SK-N-SH (cell line): ENCODE results near the gene NCF4. TPM values are rescaled to one million over a fixed set of nuclear protein-coding genes. Genes with fewer than 3 reads are reported as not detected.
A peak's percentile ranks its signal among the peaks of the same experiment; 100 is the strongest.

Experiments used
- CTCF ChIA-PET: fragments of 300-600, 350-600 bp; formaldehyde crosslinking; extraction: SDS; loops from one replicate; lab custom pipeline; 2021; lab: Yijun Ruan, JAX
- POLR2A ChIA-PET: fragments of 350-600 bp; sonication (Branson Sonifier 250); formaldehyde crosslinking; extraction: SDS; loops from one replicate; lab custom pipeline; 2020; ENCODE audit warnings: antibody characterized with exemption, inconsistent platforms; lab: Yijun Ruan, JAX
- DNase-seq: peaks from one replicate; pipeline ENCODE4 v3.0.0; 2012
- H2AFZ ChIP-seq: fragments of 200-600 bp; sonication (generic); 2 replicates; pipeline ENCODE4 v1.8.1; 2016; ENCODE audit warnings: antibody characterized with exemption, mild to moderate bottlenecking, low read depth
- H3F3A ChIP-seq: fragments of 200-600 bp; sonication (generic); replicated peaks from 2 replicates; pipeline ENCODE3; 2016; ENCODE audit warnings: antibody characterized with exemption, mild to moderate bottlenecking; ENCODE audit not compliant: insufficient read depth
- H3K27ac ChIP-seq, 2 experiments: fragments of 200-500 bp in 1 of 2; fragments of 200-600 bp in 1 of 2; sonication (Bioruptor generic) in 1 of 2; sonication (generic), shearing (Covaris generic) in 1 of 2; 2 replicates each; pipeline versions ENCODE4 v1.5.1 to v1.6.1; 2014 to 2016; ENCODE audit warnings: low read depth in 2 of 2, inconsistent platforms in 1 of 2, low read length in 1 of 2, mild to moderate bottlenecking in 1 of 2, mixed read lengths in 1 of 2
- H3K27me3 ChIP-seq: fragments of 200-600 bp; sonication (generic), shearing (Covaris generic); 2 replicates; pipeline ENCODE4 v1.6.1; 2016; ENCODE audit warnings: mixed run types; ENCODE audit not compliant: insufficient read depth
- H3K36me3 ChIP-seq, 2 experiments: fragments of 200-500 bp in 1 of 2; fragments of 200-600 bp in 1 of 2; sonication (Bioruptor generic) in 1 of 2; sonication (generic) in 1 of 2; replicated peaks in 1 of 2; 2 replicates each; pipeline versions ENCODE3 to v1.5.1; 2014 to 2016; ENCODE audit warnings: low read length in 1 of 2, mild to moderate bottlenecking in 1 of 2; ENCODE audit not compliant: insufficient read depth in 2 of 2, control insufficient read depth in 1 of 2
- H3K4me1 ChIP-seq, 2 experiments: fragments of 200-500 bp in 1 of 2; fragments of 200-600 bp in 1 of 2; sonication (Bioruptor generic) in 1 of 2; sonication (generic), shearing (Covaris generic) in 1 of 2; 2 replicates each; pipeline versions ENCODE4 v1.5.1 to v1.6.1; 2014 to 2016; ENCODE audit warnings: low read depth in 1 of 2, low read length in 1 of 2, mixed run types in 1 of 2; ENCODE audit not compliant: insufficient read depth in 2 of 2, control insufficient read depth in 1 of 2
- H3K4me2 ChIP-seq: fragments of 200-600 bp; sonication (generic), shearing (Covaris generic); 2 replicates; pipeline ENCODE4 v1.6.1; 2017; ENCODE audit warnings: mixed run types
- H3K4me3 ChIP-seq, 2 experiments: fragments of 200-500 bp in 1 of 2; fragments of 200-600 bp in 1 of 2; sonication (Bioruptor generic) in 1 of 2; sonication (generic), shearing (Covaris generic) in 1 of 2; 2 replicates each; pipeline versions ENCODE4 v1.5.1 to v1.8.1; 2014 to 2016; ENCODE audit warnings: low read depth in 2 of 2, inconsistent platforms in 1 of 2, low read length in 1 of 2, mild to moderate bottlenecking in 1 of 2, mixed read lengths in 1 of 2, moderate library complexity in 1 of 2
- H3K79me2 ChIP-seq: fragments of 200-600 bp; sonication (generic); 2 replicates; pipeline ENCODE4 v1.8.1; 2017; ENCODE audit warnings: mild to moderate bottlenecking; ENCODE audit not compliant: insufficient read depth
- H3K9ac ChIP-seq: fragments of 200-600 bp; sonication (generic); 2 replicates; pipeline ENCODE4 v1.6.1; 2017; ENCODE audit warnings: mixed run types
- H3K9me2 ChIP-seq: fragments of 200-600 bp; sonication (generic); 2 replicates; pipeline ENCODE4 v1.6.1; 2017; ENCODE audit warnings: mixed run types
- H3K9me3 ChIP-seq: fragments of 200-600 bp; sonication (generic); 2 replicates; pipeline ENCODE4 v1.6.1; 2017; ENCODE audit warnings: mixed run types, mild to moderate bottlenecking, moderate library complexity
- H4K20me1 ChIP-seq: fragments of 200-600 bp; sonication (generic); 2 replicates; pipeline ENCODE4 v1.6.1; 2017; ENCODE audit warnings: mild to moderate bottlenecking, mixed run types; ENCODE audit not compliant: insufficient read depth
- EP300 ChIP-seq, 2 experiments: IDR thresholded peaks; 2 replicates each; pipeline versions ENCODE4 v1.4.0 to v1.6.1; 2012; ENCODE audit warnings: borderline replicate concordance in 1 of 2, low read depth in 1 of 2, low read length in 1 of 2
- EZH2phosphoT487 ChIP-seq: fragments of 200-600 bp; sonication (generic); IDR thresholded peaks from 2 replicates; pipeline ENCODE4 v1.6.1; 2017; ENCODE audit warnings: low read depth, mixed run types, mild to moderate bottlenecking, antibody characterized with exemption, moderate library complexity, borderline replicate concordance
- FOSL2 ChIP-seq: IDR thresholded peaks from 2 replicates; pipeline ENCODE4 v1.4.0; 2012; ENCODE audit warnings: low read depth, mild to moderate bottlenecking, moderate library complexity, borderline replicate concordance
- FOXJ3 ChIP-seq: sonication (generic); formaldehyde crosslinking; IDR thresholded peaks from 2 replicates; pipeline ENCODE4 v1.5.1; 2020; ENCODE audit warnings: mild to moderate bottlenecking, missing genetic modification reagents
- FOXM1 ChIP-seq: IDR thresholded peaks from 2 replicates; pipeline ENCODE4 v1.4.0; 2012; ENCODE audit warnings: low read depth, mild to moderate bottlenecking
- GABPA ChIP-seq: IDR thresholded peaks from 2 replicates; pipeline ENCODE4 v1.4.0; 2012; ENCODE audit warnings: low read depth, mild to moderate bottlenecking
- JUND ChIP-seq: IDR thresholded peaks from 2 replicates; pipeline ENCODE4 v1.4.0; 2012
- MEF2A ChIP-seq: IDR thresholded peaks from 2 replicates; pipeline ENCODE4 v1.4.0; 2012; ENCODE audit warnings: low read depth, borderline replicate concordance
- MXI1 ChIP-seq: IDR thresholded peaks from 2 replicates; pipeline ENCODE4 v1.6.1; 2012; ENCODE audit warnings: mild to moderate bottlenecking, low read depth, low read length, improper control_type of control experiment
- PBX3 ChIP-seq: IDR thresholded peaks from 2 replicates; pipeline ENCODE4; 2012
- RAD21 ChIP-seq: IDR thresholded peaks from 2 replicates; pipeline ENCODE4 v1.6.1; 2012; ENCODE audit warnings: mild to moderate bottlenecking, low read length
- REST ChIP-seq: IDR thresholded peaks from 2 replicates; pipeline ENCODE4 v1.6.1; 2012; ENCODE audit warnings: mild to moderate bottlenecking, low read depth, low read length, moderate library complexity
- RFX5 ChIP-seq: IDR thresholded peaks from 2 replicates; pipeline ENCODE4 v1.6.1; 2012; ENCODE audit warnings: mild to moderate bottlenecking, improper control_type of control experiment, low read length
- RXRA ChIP-seq: IDR thresholded peaks from 2 replicates; pipeline ENCODE4 v1.4.0; 2012; ENCODE audit warnings: low read depth, mild to moderate bottlenecking, borderline replicate concordance
- SMC3 ChIP-seq: IDR thresholded peaks from 2 replicates; pipeline ENCODE4 v1.6.1; 2012; ENCODE audit warnings: low read depth, low read length, improper control_type of control experiment
- TAF1 ChIP-seq: IDR thresholded peaks from 2 replicates; pipeline ENCODE4 v1.6.1; 2012; ENCODE audit warnings: low read depth, mild to moderate bottlenecking, low read length, moderate library complexity, borderline replicate concordance
- TCF12 ChIP-seq: IDR thresholded peaks from 2 replicates; pipeline ENCODE4 v1.4.0; 2012
- YY1 ChIP-seq: IDR thresholded peaks from 2 replicates; pipeline ENCODE4 v1.4.0; 2012; ENCODE audit warnings: low read depth, mild to moderate bottlenecking
- WGBS: methylation state at CpG from one replicate; pipeline ENCODE4 v1.1.6; 2017; ENCODE audit warnings: low lambda C conversion rate; 5-methylcytosine and 5-hydroxymethylcytosine counted together
- polyA plus RNA-seq, 3 experiments: library from polyadenylated mRNA; depleted of rRNA; stranded (reverse); fragments of >200 nt; gene quantifications; 2 replicates each; pipeline ENCODE4 v1.2.3, GENCODE V29; 2012

NCF4 gene
- polyA plus RNA-seq, 1 of the 3 experiments (the other 2 are of a cell fraction): not detected

- TF ChIP-seq PBX3: no peak
- TF ChIP-seq, all 33 proteins: peak for 0
These were observed 9.4 kb downstream of the NCF4 start (continued) for GRCh38 chr22:36870250-36870649.

GRCh38 chr22:36871669-36872081, 10.9 kb downstream of the NCF4 start:
- Histone ChIP-seq H3K36me3 (no peaks in the 10 kb centered on the region), H3K9ac (no peak overlapping the region), H3K27ac (no peak overlapping the region), H3F3A (no peaks in the 10 kb centered on the region), H3K4me3 (no peak overlapping the region), H3K9me2 (no peaks in the 10 kb centered on the region), H3K27me3 (no peaks in the 10 kb centered on the region; the same call in 1 of the 2 replicates), H3K79me2 (no peaks in the 10 kb centered on the region), H2AFZ (no peak overlapping the region), H4K20me1 (no peaks in the 10 kb centered on the region), H3K9me3 (no peaks in the 10 kb centered on the region), H3K4me1 (no peaks in the 10 kb centered on the region; a peak in 1 of 4 replicates), H3K4me2 (no peak overlapping the region)
- CTCF ChIA-PET: interaction anchor here (0.7 to 8.6 kb wide), 4 partner anchors 12 to 89 kb away, joined by 3 to 109 read pairs (median 4); no protein-coding TSS in a partner anchor
- 69% methylated on average over 11 of the region's 11 CpGs for WGBS
- TF ChIP-seq TCF12 (no peak), JUND (no peak), FOXM1 (no peak), EZH2phosphoT487 (no peak), PBX3 (no peak), GABPA (no peak), RFX5 (no peak), FOSL2 (no peak), FOXJ3 (CRISPR knock-in tag) (no peak), YY1 (no peak), EP300 (IDR thresholded peaks at IDR 0.05; ENCODE audit: borderline replicate concordance in 1 of 2, low read depth in 1 of 2, low read length in 1 of 2) (no peak), RXRA (no peak), TAF1 (no peak), SMC3 (no peak), RAD21 (no peak), REST (no peak), MEF2A (no peak), MXI1 (no peak)
- POLR2A ChIA-PET: interaction anchor here (0.6 kb wide), 1 partner anchor 37 kb away, joined by 3 read pairs; no protein-coding TSS in a partner anchor
- DNase-seq: peak; percentile 14
